ENCODE measurements around the gene NLGN1. TPM values are rescaled to one million over a fixed set of nuclear protein-coding genes. Genes with fewer than 3 reads are reported as not detected.

The NLGN1 gene
- total RNA-seq, 1 donor from 2014 or later: 50.2 TPM

- Mint-ChIP-seq H3K4me3 (ENCODE audit: unreplicated experiment) (no peak overlapping the region), H3K27me3 (ENCODE audit: unreplicated experiment) (no peaks in the 10 kb centered on the region), H3K27ac (ENCODE audit: unreplicated experiment) (no peak overlapping the region), H3K9me3 (ENCODE audit: unreplicated experiment) (no peaks in the 10 kb centered on the region), H3K4me1 (ENCODE audit: low read depth, unreplicated experiment) (no peaks in the 10 kb centered on the region), H3K36me3 (ENCODE audit: unreplicated experiment) (no peaks in the 10 kb centered on the region)
- no peak for DNase-seq
- TF ChIP-seq, protein P1, sequence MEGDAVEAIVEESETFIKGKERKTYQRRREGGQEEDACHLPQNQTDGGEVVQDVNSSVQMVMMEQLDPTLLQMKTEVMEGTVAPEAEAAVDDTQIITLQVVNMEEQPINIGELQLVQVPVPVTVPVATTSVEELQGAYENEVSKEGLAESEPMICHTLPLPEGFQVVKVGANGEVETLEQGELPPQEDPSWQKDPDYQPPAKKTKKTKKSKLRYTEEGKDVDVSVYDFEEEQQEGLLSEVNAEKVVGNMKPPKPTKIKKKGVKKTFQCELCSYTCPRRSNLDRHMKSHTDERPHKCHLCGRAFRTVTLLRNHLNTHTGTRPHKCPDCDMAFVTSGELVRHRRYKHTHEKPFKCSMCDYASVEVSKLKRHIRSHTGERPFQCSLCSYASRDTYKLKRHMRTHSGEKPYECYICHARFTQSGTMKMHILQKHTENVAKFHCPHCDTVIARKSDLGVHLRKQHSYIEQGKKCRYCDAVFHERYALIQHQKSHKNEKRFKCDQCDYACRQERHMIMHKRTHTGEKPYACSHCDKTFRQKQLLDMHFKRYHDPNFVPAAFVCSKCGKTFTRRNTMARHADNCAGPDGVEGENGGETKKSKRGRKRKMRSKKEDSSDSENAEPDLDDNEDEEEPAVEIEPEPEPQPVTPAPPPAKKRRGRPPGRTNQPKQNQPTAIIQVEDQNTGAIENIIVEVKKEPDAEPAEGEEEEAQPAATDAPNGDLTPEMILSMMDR (IDR thresholded peaks at IDR 0.05; ENCODE audit: partially characterized antibody, unreplicated experiment): no peak
These were observed 793.8 kb downstream of the NLGN1 start for GRCh38 chr3:174191380-174191779.

DNA sequence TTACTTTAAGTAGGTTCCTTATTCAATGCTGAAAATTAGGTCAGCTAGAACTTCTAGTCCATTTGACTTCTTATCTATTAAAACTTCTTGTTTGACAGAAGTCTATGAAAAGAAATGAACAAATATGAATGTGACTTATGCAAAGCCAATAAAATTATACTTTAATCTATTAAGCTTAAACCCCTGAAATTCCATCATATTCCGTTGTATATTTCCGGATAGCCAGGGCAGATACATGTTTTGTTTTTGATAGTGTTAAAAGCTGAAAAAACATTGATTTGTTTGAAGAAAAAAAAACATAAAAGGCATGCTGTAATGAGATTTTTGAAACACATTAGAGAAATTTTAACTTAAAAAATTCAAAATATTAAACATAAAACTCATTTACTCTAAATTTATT, 794.4 kb downstream of the NLGN1 start:
- Mint-ChIP-seq H3K27me3 (ENCODE audit: unreplicated experiment) (no peaks in the 10 kb centered on the region), H3K27ac (ENCODE audit: unreplicated experiment) (no peak overlapping the region), H3K9me3 (ENCODE audit: unreplicated experiment) (no peaks in the 10 kb centered on the region), H3K4me3 (ENCODE audit: unreplicated experiment) (no peak overlapping the region), H3K36me3 (ENCODE audit: unreplicated experiment) (no peaks in the 10 kb centered on the region), H3K4me1 (ENCODE audit: low read depth, unreplicated experiment) (no peaks in the 10 kb centered on the region)
- TF ChIP-seq, protein P1 (IDR thresholded peaks at IDR 0.05; ENCODE audit: partially characterized antibody, unreplicated experiment): no peak
- DNase-seq: no peak

DNA sequence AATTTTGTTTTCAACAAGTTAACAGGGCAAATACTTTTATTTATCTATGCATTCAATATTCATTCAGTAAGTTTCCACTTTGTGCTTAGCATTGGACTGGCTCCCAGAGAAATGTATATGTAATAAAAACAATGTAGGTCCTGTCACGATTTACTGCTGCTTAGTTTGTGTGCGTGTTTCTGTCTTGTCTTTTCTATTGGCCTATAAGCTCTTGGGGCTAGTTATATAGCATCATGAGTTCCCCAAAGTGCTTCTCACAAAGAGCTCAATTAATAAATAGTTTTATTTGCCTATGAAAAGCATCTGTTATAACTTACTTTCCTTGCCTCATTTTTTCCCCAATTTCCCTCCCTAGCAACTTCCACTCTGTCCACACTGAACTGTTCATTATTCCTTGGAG, 794.9 kb downstream of the NLGN1 start:
- Mint-ChIP-seq H3K27ac (ENCODE audit: unreplicated experiment) (no peak overlapping the region), H3K36me3 (ENCODE audit: unreplicated experiment) (no peaks in the 10 kb centered on the region), H3K9me3 (ENCODE audit: unreplicated experiment) (no peaks in the 10 kb centered on the region), H3K4me1 (ENCODE audit: low read depth, unreplicated experiment) (no peaks in the 10 kb centered on the region), H3K27me3 (ENCODE audit: unreplicated experiment) (no peaks in the 10 kb centered on the region), H3K4me3 (ENCODE audit: unreplicated experiment) (no peak overlapping the region)
- no peak for DNase-seq
- TF ChIP-seq, protein P1 (IDR thresholded peaks at IDR 0.05; ENCODE audit: partially characterized antibody, unreplicated experiment): no peak

GRCh38 chr3:174193604-174194003, 796.1 kb downstream of the NLGN1 start:
- Mint-ChIP-seq H3K36me3 (ENCODE audit: unreplicated experiment) (no peaks in the 10 kb centered on the region), H3K4me1 (ENCODE audit: low read depth, unreplicated experiment) (no peaks in the 10 kb centered on the region), H3K9me3 (ENCODE audit: unreplicated experiment) (no peaks in the 10 kb centered on the region), H3K27ac (ENCODE audit: unreplicated experiment) (no peak overlapping the region), H3K27me3 (ENCODE audit: unreplicated experiment) (no peaks in the 10 kb centered on the region), H3K4me3 (ENCODE audit: unreplicated experiment) (no peak overlapping the region)
- DNase-seq: no peak
- TF ChIP-seq, protein P1 (IDR thresholded peaks at IDR 0.05; ENCODE audit: partially characterized antibody, unreplicated experiment): no peak

DNA sequence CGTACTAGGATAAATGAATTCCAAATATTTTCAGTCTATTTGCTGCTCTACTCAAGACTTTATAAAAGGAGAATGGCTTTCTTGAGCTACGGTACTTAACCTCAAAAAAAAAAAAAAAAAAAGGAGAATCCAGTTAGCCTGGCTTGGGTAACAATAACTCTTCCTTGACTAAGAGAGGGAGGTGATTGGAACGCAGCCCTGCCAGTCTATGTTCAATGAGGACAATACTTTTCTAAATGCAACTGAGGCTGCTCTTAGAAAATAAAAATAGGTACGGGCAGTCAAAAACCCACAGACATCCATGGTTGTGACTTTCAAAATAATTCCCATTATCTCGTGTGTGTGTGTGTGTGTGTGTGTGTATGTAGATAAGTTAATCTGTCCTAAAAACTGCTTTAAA, 799.9 kb downstream of the NLGN1 start:
- Mint-ChIP-seq H3K9me3 (ENCODE audit: unreplicated experiment) (no peaks in the 10 kb centered on the region), H3K4me3 (ENCODE audit: unreplicated experiment) (no peak overlapping the region), H3K27ac (ENCODE audit: unreplicated experiment) (no peak overlapping the region), H3K4me1 (ENCODE audit: low read depth, unreplicated experiment) (no peaks in the 10 kb centered on the region), H3K36me3 (ENCODE audit: unreplicated experiment) (no peaks in the 10 kb centered on the region), H3K27me3 (ENCODE audit: unreplicated experiment) (no peaks in the 10 kb centered on the region)
- DNase-seq: no peak
- TF ChIP-seq, protein P1 (IDR thresholded peaks at IDR 0.05; ENCODE audit: partially characterized antibody, unreplicated experiment): no peak
